T-helper 17 cell (primary cell): ENCODE results near the gene DSN1. TPM values are rescaled to one million over a fixed set of nuclear protein-coding genes. Genes with fewer than 3 reads are reported as not detected.

ENCODE experiments used
- ATAC-seq: fragments of 150-1000 bp; cut with Tn5 transposase; 2 replicates; pipeline ENCODE4 v1.10.0; 2021; ENCODE audit warnings: mild to moderate bottlenecking, moderate library complexity
- DNase-seq, 3 donors: peaks; one replicate each; pipeline versions ENCODE4 v3.0.0 to v3.0.0-alpha.2; 2020 to 2021
- H3K9me3 ChIP-seq: one replicate; pipeline ENCODE4 v1.7.0; 2013; ENCODE audit warnings: low read length, mild to moderate bottlenecking; ENCODE audit not compliant: control insufficient read depth, poor library complexity, severe bottlenecking
- H3K27ac Mint-ChIP-seq: one replicate; pipeline ENCODE4 v1.8.0; 2022; ENCODE audit warnings: mild to moderate bottlenecking, moderate library complexity, mixed read lengths
- H3K27me3 Mint-ChIP-seq: one replicate; pipeline ENCODE4 v1.8.0; 2022; ENCODE audit warnings: mixed read lengths
- H3K36me3 Mint-ChIP-seq: one replicate; pipeline ENCODE4 v1.8.0; 2022; ENCODE audit warnings: low read depth, mixed read lengths
- H3K4me1 Mint-ChIP-seq: one replicate; pipeline ENCODE4 v1.8.0; 2022; ENCODE audit warnings: mild to moderate bottlenecking, mixed read lengths
- H3K4me3 Mint-ChIP-seq: one replicate; pipeline ENCODE4 v1.8.0; 2022; ENCODE audit warnings: mild to moderate bottlenecking, moderate library complexity, mixed read lengths
- total RNA-seq, 4 donors: library from RNA in 2 of 4; stranded (reverse) in 2 of 4; gene quantifications; one replicate each; pipeline ENCODE4 v1.2.3 and lab custom pipeline; 2022 to 2026

The DSN1 gene
- total RNA-seq, 2 donors from 2014 or later = 9.0 to 9.7 TPM

DNA sequence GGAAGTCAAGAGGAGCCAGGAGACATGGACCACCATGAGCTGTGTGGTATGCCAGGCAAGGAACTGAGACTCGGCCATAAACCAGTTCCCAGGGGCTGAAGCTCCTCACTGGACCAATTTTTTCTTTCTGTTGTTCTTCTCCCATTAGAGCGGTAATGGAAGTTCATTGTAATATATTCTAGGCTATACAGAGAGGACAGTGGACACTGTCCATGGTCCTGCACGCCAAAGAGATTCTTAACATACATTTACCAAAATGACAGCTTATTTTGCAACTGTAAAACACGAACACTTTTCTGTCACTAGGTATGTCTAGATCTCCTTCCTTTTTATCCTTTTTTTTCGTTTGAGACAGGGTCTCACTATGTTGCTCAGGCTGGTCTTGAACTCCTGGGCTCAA is 13.1 kb upstream of the DSN1 start:
- H3K27ac Mint-ChIP-seq = no peak overlapping the region
- no peak for DNase-seq

DNA sequence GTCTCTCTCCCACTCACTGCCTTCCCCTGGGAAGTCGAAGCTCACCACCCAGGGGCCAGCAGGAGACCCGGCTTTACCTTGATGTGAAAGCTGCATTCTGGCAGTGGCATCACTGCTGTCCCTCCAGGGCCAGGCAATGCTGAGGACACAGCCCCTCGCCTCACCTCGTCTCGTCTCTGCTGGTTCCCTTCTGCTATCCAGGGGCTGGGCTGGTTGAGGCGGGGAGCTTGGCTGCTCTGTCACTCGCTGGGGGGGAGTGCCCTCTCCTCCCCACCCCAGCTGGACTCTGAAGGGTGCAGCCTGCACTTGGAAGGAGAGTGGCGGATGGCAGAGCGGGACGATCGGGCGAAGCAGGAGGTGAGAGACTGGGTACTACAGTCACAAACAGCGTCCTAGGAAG is 12.7 kb upstream of the DSN1 start:
- Mint-ChIP-seq H3K4me1 (peaks cover 2% of the 10 kb centered on the region), H3K27ac (no peak overlapping the region), H3K27me3 (peaks cover 15% of the 10 kb centered on the region), H3K4me3 (no peak overlapping the region), H3K36me3 (peaks cover 2% of the 10 kb centered on the region)
- ATAC-seq (no peak), DNase-seq (no peak)
- H3K9me3 ChIP-seq = no peaks in the 10 kb centered on the region

More for the DNA sequence above, 13.1 kb upstream of the DSN1 start:
- Mint-ChIP-seq H3K27me3 (peaks cover 19% of the 10 kb centered on the region), H3K4me1 (peaks cover 2% of the 10 kb centered on the region), H3K36me3 (peaks cover 2% of the 10 kb centered on the region), H3K4me3 (no peak overlapping the region)
- no peak for ATAC-seq
- no peaks in the 10 kb centered on the region for H3K9me3 ChIP-seq

DNA sequence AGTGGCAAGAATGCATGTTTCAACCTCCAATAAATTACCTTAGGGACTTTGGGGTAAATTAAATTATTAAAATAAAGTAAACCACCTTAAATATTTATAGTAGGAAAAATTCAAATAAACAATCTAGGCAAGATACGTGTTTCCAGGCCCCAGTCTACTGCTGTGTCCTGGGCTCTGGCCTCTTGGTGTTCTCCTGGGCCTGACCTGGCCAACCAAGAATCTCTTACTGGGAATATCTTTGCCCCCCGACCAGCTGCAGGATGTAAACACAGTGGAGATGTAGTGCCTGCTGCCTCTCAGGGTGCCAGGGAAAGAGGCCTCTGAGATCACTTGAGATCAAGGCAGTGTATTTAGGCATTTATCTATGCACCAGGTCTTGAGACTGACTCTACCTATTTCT is 11.7 kb upstream of the DSN1 start:
- no peak for DNase-seq
- H3K4me1 Mint-ChIP-seq = peaks cover 2% of the 10 kb centered on the region
- H3K36me3 Mint-ChIP-seq = peaks cover 2% of the 10 kb centered on the region
- H3K27me3 Mint-ChIP-seq = peaks cover 15% of the 10 kb centered on the region
- H3K9me3 ChIP-seq = no peaks in the 10 kb centered on the region
- no peak for ATAC-seq
- H3K27ac Mint-ChIP-seq = no peak overlapping the region
- no peak overlapping the region for H3K4me3 Mint-ChIP-seq

DNA sequence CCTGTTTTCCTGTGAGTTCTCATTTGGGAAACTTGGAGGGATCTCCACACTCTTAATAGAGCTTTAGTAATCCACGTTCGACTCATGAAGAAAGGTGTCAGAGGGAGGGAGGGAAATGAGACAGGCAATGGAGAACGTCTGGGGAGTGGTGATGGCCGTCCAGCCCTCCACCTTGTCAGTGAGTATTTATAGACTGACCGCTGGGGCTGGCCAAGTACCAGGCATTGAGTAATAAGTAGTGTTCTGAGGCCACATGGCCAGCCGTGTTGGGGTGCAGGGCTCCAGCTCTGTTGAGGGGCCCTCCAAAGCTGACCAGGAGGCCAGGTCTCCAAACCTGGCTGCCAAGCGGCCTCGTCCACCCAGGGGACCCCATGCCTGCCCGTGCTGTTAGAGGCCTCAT is 11.3 kb upstream of the DSN1 start:
- Mint-ChIP-seq H3K36me3 (peaks cover 2% of the 10 kb centered on the region), H3K27me3 (peaks cover 15% of the 10 kb centered on the region), H3K27ac (peak overlapping the region; percentile 54), H3K4me3 (no peak overlapping the region), H3K4me1 (peaks cover 2% of the 10 kb centered on the region)
- no peaks in the 10 kb centered on the region for H3K9me3 ChIP-seq
- ATAC-seq (no peak), DNase-seq (no peak)

DNA sequence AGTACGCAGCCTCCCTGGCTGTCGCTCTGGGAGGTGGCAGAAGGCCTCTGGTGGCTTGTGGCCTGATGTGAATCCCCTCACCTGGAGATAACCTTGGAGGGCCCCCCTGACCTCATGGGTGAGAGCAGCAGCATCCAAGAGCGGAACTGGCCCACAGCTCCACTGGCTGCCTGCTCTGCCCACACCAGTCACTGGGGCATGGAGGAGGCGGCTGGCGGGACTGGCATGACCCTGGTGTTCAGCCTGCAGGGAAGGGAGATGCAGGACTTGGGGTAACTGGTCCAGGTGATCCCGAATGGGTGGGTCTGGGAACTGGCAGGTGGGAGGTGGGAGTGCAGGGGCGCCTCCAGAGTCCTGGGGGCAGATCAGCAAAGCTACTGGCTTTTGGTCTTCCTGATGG is 10.6 kb upstream of the DSN1 start:
- ATAC-seq = no peak
- Mint-ChIP-seq H3K27me3 (peaks cover 16% of the 10 kb centered on the region), H3K27ac (peak overlapping the region; percentile 54), H3K4me1 (peaks cover 5% of the 10 kb centered on the region), H3K36me3 (peaks cover 2% of the 10 kb centered on the region), H3K4me3 (no peak overlapping the region)
- DNase-seq = no peak
- no peaks in the 10 kb centered on the region for H3K9me3 ChIP-seq

DNA sequence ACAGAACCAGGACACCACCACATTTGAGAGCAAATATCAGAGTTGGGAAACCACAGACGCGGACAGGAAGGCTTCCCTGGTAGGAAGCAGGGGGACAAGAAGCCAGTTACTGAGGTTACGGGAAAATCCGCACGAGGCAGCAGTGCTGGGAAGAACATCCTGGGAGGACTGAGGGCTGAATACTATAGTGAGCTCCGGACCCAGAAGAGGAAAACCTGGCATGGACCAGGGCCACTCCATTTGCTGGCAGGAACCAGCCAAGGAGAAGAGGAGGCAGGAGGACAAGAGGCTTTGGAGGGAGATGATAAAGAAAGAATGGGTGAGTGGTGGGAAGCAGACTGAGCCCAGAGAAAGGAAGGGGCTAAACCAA is 6.1 kb upstream of the DSN1 start:
- Mint-ChIP-seq H3K4me1 (peaks cover 7% of the 10 kb centered on the region), H3K36me3 (peaks cover 2% of the 10 kb centered on the region), H3K27me3 (peaks cover 12% of the 10 kb centered on the region), H3K27ac (peak overlapping the region; percentile 70), H3K4me3 (no peak overlapping the region)
- no peaks in the 10 kb centered on the region for H3K9me3 ChIP-seq
- DNase-seq (no peak), ATAC-seq (no peak)

DNA sequence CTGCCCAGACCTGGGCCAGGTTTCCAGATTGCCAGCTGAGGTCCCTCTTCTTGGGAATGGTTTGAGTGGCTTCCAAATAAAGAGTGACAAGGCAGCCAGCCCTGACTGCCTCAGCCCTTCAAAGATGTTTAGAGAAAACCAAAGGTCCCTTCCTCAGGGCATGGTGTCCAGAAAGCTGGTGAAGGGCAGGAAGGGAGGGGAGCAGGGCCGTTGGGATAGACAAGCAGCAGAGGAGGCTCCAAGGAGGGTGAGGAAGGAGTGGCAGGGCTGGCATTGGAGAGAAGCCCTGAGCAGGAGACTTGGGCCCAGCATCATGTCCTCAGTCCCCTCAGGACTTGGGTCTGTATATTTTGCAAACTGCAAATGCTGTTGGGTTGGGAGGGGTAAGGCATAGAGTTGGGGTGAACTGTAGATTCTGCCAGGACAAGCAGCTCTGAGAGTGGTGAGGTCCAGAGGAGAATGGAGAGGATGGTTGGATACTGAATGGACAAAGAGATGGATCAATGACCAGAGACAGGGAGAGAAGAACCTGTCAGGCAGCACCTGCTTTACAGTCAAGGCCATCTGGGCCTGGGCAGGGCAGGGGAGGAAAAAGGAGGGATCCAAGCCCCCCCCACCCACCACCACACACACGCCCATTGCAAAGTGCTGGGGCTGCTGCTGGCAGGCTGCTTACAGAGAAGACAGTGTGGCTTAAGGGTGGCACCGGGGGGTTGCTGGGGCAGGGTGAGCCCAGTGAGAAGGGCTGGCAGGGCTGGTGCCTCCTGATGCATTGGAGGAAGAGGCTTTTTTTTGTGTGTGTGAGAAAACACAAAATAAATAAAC is 5.5 kb upstream of the DSN1 start:
- no peak for DNase-seq
- H3K27ac Mint-ChIP-seq = peak overlapping the region; percentile 75
- H3K9me3 ChIP-seq = no peaks in the 10 kb centered on the region
- no peak for ATAC-seq
- H3K4me1 Mint-ChIP-seq = peaks cover 10% of the 10 kb centered on the region
- no peak overlapping the region for H3K4me3 Mint-ChIP-seq
- peaks cover 2% of the 10 kb centered on the region for H3K36me3 Mint-ChIP-seq
- H3K27me3 Mint-ChIP-seq = peaks cover 12% of the 10 kb centered on the region

DNA sequence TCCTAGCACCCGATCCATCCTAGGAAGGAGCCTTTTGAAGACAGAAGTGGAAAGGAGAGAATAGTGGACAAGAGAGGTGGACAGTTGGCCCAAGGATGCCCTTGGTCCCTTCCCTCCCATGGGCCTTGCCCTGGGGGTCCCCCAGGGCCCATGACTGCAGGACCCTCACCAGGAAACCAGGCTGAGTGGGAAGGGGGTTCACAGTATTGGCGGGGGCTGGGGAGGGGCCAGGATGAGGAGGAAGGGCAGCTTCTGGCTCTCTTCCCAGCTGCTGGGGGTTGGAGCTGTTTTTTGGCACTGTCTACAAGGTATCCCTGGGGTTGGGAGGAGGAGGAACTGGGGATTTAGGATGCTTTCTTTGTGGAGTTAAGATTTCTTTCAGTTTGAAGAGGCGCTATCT is 4.0 kb upstream of the DSN1 start:
- Mint-ChIP-seq H3K27me3 (peaks cover 5% of the 10 kb centered on the region), H3K4me3 (no peak overlapping the region), H3K27ac (no peak overlapping the region), H3K4me1 (peaks cover 19% of the 10 kb centered on the region), H3K36me3 (no peaks in the 10 kb centered on the region)
- no peak for DNase-seq
- H3K9me3 ChIP-seq = no peaks in the 10 kb centered on the region
- ATAC-seq = no peak

DNA sequence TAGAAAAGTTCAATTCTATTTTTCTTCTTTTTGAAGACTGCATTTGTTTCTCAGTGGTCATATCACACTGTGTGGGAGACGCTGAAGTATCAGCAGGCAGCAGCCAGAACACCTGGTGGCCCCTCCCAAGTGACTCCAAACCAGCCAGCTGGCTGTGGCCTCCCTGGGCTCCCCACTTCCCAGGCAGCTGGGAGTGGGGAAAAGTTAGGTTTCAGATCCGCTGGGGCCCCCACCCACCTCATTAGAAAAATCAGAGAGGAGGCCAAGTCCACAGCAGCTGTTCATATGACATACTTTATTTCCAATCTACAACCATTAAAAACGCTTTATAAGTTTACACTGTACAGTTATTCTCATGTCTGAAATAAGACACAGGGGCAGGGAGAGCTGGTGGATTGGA is 3.6 kb upstream of the DSN1 start:
- DNase-seq = no peak
- no peak overlapping the region for H3K4me3 Mint-ChIP-seq
- H3K27ac Mint-ChIP-seq = no peak overlapping the region
- no peak for ATAC-seq
- H3K36me3 Mint-ChIP-seq = no peaks in the 10 kb centered on the region
- peaks cover 19% of the 10 kb centered on the region for H3K4me1 Mint-ChIP-seq
- H3K27me3 Mint-ChIP-seq = peaks cover 5% of the 10 kb centered on the region
- H3K9me3 ChIP-seq = no peaks in the 10 kb centered on the region

DNA sequence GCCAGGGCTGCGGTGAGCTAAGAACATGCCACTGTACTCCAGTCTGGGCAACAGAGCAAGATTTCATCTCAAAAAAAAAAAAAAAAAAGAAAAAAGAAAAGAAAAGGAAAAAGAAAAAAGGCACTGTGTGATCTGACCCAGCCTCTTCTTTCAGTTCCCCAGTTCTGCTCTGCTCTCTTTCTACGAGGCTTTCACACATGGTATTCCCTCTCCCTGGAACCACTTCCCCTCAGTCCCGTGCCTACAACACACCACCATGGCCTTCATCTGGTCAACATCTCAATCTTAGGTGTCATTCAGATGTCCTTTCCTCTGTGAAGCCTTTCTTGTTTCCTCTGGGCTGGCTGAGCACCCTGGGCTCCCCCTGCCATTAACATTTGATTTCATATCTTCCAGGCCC is 2.3 kb upstream of the DSN1 start:
- Mint-ChIP-seq H3K4me1 (peaks cover 19% of the 10 kb centered on the region), H3K27me3 (peaks cover 5% of the 10 kb centered on the region), H3K27ac (peak overlapping the region; percentile 98), H3K4me3 (no peak overlapping the region), H3K36me3 (no peaks in the 10 kb centered on the region)
- ATAC-seq = no peak
- no peaks in the 10 kb centered on the region for H3K9me3 ChIP-seq
- DNase-seq = no peak

DNA sequence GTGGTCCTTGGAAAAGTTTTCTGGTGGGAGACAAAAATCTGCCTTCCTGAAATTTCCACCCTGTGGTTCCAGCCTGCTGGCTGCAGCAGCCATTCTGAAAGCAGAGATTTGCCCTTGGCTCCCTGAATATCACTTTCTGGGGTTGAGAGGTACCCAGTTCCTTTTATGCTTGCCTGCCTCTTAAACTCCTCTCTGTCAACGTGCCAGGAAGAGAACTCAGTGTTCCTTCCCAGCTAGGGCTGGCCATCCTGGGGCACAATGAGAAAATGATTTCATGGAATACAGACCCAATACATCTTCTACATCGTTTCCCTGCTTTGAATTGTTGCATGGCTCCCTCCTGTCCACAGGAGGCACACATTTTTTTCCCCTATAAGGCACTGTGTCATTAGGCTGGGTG is 1.6 kb upstream of the DSN1 start:
- peak overlapping the region; percentile 98 for H3K27ac Mint-ChIP-seq
- H3K4me3 Mint-ChIP-seq = peak overlapping the region; percentile 98
- H3K4me1 Mint-ChIP-seq = peaks cover 19% of the 10 kb centered on the region
- no peaks in the 10 kb centered on the region for H3K36me3 Mint-ChIP-seq
- peaks cover 5% of the 10 kb centered on the region for H3K27me3 Mint-ChIP-seq
- ATAC-seq (no peak), DNase-seq (no peak)
- no peaks in the 10 kb centered on the region for H3K9me3 ChIP-seq

DNA sequence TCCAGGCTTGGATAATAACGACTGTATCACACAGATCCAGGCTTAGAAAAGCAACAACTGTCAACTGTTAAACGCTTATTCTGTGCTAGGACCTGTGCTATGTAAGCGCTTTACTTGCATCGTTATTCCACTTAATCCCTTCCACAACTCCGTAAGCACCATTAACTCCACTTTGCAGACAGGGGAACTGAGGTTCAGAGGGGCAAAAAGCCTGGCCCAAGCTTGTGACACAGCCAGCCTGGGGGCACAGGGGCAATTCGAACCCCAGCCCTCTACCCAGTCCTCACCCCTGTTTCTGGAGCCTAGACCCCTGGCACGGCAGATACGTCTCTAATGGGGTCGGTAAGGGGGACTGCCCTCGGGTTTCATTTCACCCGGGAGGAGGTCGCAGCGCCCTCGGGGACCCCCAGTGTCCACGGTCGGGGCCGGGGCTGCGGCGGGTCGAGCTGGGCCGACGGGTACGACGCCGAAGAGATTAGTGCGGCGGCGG is 411 bp downstream of the DSN1 start:
- Mint-ChIP-seq H3K36me3 (no peaks in the 10 kb centered on the region), H3K4me3 (peak overlapping the region; percentile 98), H3K27ac (peak overlapping the region; percentile 98), H3K27me3 (no peaks in the 10 kb centered on the region), H3K4me1 (peaks cover 16% of the 10 kb centered on the region)
- ATAC-seq (no peak), DNase-seq (no peak)
- H3K9me3 ChIP-seq = no peaks in the 10 kb centered on the region

DNA sequence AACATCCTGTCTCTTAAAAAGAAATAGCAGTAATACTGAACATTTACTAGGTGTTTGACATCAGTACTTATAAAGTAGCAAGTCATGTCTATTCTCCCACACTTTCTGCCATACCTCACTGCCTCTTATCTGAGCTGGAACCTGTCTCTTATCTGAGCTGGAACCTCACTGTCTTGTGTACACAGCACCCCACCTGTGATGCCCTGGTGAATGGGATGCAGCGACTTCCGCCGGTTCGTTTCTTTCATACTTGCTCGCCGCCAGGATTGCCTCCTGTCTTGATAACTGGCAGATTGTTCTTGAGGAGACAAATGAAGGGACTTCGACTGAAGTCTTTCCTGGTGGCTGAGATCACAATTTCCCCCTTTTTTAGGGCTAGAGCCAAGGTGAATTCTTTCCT is 2.9 kb downstream of the DSN1 start:
- H3K9me3 ChIP-seq = no peaks in the 10 kb centered on the region
- Mint-ChIP-seq H3K27ac (no peak overlapping the region), H3K36me3 (no peaks in the 10 kb centered on the region), H3K4me3 (no peak overlapping the region), H3K4me1 (peaks cover 14% of the 10 kb centered on the region), H3K27me3 (no peaks in the 10 kb centered on the region)
- ATAC-seq = no peak
- no peak for DNase-seq

DNA sequence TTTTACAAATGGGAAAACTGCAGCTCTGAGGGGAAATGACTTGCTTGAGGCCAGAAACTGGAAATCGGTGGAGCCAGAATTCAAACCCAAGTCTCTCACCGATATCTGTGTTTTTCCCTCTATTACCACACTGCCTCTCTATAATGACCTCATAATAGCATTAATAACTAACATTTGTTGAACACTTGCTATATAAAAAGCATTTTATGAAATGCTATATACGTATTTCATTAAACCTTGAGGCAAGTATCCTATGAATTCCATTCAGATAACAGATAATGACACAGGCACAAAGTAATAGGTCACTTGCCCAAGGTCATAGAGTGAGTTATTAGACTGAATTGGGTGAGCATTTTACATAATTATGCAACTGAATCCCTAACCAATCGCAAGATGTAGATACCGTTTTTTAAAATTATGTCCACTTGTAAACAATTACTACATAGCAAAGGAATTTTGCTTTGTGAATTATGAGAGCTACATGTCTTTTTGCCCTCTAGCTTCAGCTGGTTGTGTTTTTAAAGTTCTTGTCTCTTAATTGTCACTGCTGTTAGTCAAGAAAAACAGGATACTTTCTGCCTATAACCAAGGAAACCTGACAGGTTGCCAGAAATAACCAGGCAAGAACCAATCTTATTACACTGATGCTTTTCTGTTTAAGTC is 4.7 kb downstream of the DSN1 start:
- DNase-seq = no peak
- no peak overlapping the region for H3K4me3 Mint-ChIP-seq
- H3K4me1 Mint-ChIP-seq = peaks cover 11% of the 10 kb centered on the region
- ATAC-seq = no peak
- no peaks in the 10 kb centered on the region for H3K9me3 ChIP-seq
- no peak overlapping the region for H3K27ac Mint-ChIP-seq
- no peaks in the 10 kb centered on the region for H3K27me3 Mint-ChIP-seq
- no peaks in the 10 kb centered on the region for H3K36me3 Mint-ChIP-seq
